Mucosa of descending colon (tissue), 3 donors: Measurements from ENCODE around the gene PUM1. TPM values are rescaled to one million over a fixed set of nuclear protein-coding genes. Genes with fewer than 3 reads are reported as not detected.
A peak's percentile ranks its signal among the peaks of the same experiment; 100 is the strongest.

ENCODE experiments used
- ATAC-seq: fragments of 200-7000 bp; cut with Tn5 transposase; one replicate; pipeline ENCODE4 v1.9.1; 2020; ENCODE audit warnings: mild to moderate bottlenecking, moderate library complexity
- DNase-seq, 3 donors: peaks; one replicate each; pipeline ENCODE4 v3.0.0-alpha.2; 2020
- H3K36me3 ChIP-seq: fragments of 200-600 bp; one replicate; pipeline ENCODE4 v1.8.0; 2021; ENCODE audit warnings: low read depth, mild to moderate bottlenecking
- H3K4me1 ChIP-seq: fragments of 200-600 bp; one replicate; pipeline ENCODE4 v1.8.0; 2021; ENCODE audit warnings: low read depth, mild to moderate bottlenecking
- H3K4me3 ChIP-seq: fragments of 200-600 bp; one replicate; pipeline ENCODE4 v1.8.0; 2021; ENCODE audit warnings: mild to moderate bottlenecking
- H3K9me3 ChIP-seq: fragments of 200-600 bp; one replicate; pipeline ENCODE4 v1.8.0; 2021; ENCODE audit warnings: mild to moderate bottlenecking
- CTCF ChIP-seq: fragments of 200-600 bp; IDR thresholded peaks from one replicate; pipeline ENCODE4 v1.8.0; 2022; ENCODE audit warnings: antibody characterized with exemption, mild to moderate bottlenecking
- intact Hi-C, 2 donors: fragments of 100-400 bp; cut with DNase I in 1 of 2; cut with micrococcal nuclease in 1 of 2; formaldehyde crosslinking; loops; one replicate each; pipeline versions ENCODE4 v1.11.0 to v1.11.1; 2022; cut with DNase I, micrococcal nuclease
- total RNA-seq, 3 donors: library from RNA; stranded (reverse); fragmentation: NEBNext Ultra II Directional in 2 of 3; extraction: Animal tissue kit (Norgen Biotek cat#: 25700) in 2 of 3; gene quantifications; one replicate each; pipeline versions ENCODE4 v1.2.1 to v1.2.4, GENCODE V29; 2021 to 2023
- donor health status: DM: no; HTN: no; CAD: no; lungs with moderate emphysema.
- donor health status: DM: no; HTN: no; CAD: no.
- donor health status: DM: no; HTN: yes; CAD: no.

The PUM1 gene
- total RNA-seq, 3 donors from 2014 or later: 116 to 135 (median 127) TPM

GRCh38 chr1:30890502-30891226 is 174.9 kb downstream of the PUM1 start:
- no peaks in the 10 kb centered on the region for H3K9me3 ChIP-seq
- DNase-seq (no peak), ATAC-seq (no peak)
- no peak overlapping the region for H3K4me3 ChIP-seq
- H3K36me3 ChIP-seq: no peaks in the 10 kb centered on the region
- no peak for TF ChIP-seq CTCF
- intact Hi-C loops: no loop called here
- H3K4me1 ChIP-seq: no peaks in the 10 kb centered on the region

- intact Hi-C loops: no loop called here
- H3K36me3 ChIP-seq: no peaks in the 10 kb centered on the region
- no peak for TF ChIP-seq CTCF
- no peak for ATAC-seq
- H3K4me3 ChIP-seq: no peak overlapping the region
- H3K4me1 ChIP-seq: no peaks in the 10 kb centered on the region
- H3K9me3 ChIP-seq: no peaks in the 10 kb centered on the region
- DNase-seq: no peak
These were observed 176.0 kb downstream of the PUM1 start for GRCh38 chr1:30889511-30889910.

DNA sequence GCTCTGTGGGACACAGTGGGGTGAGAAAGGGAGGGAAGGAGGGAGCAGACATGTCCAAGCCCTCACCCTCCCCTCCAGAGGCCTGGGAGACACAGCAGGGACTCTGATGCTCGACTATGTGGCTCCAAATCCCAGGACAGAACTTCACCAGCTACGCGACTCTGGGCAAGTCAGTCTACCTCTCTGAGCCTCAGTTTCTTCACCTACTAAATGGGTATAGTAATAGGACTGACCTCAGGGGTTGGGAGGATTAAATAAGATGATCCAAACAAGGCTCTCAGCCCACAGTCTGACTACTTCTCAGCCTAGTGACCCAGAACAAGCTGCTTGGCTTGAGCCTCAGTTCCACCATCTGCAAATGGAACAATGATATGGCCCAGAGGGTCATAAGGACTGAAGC is 176.5 kb downstream of the PUM1 start:
- intact Hi-C loops: no loop called here
- H3K4me3 ChIP-seq: no peak overlapping the region
- no peak for TF ChIP-seq CTCF
- no peaks in the 10 kb centered on the region for H3K9me3 ChIP-seq
- no peak for ATAC-seq
- H3K36me3 ChIP-seq: no peaks in the 10 kb centered on the region
- H3K4me1 ChIP-seq: no peaks in the 10 kb centered on the region
- no peak for DNase-seq

- H3K4me1 ChIP-seq: no peaks in the 10 kb centered on the region
- DNase-seq (peak in 2 of 3 donors; percentile 31 to 46), ATAC-seq (peak; percentile 47)
These were observed 177.1 kb downstream of the PUM1 start for GRCh38 chr1:30888391-30888790.

GRCh38 chr1:30887485-30888315 is 177.8 kb downstream of the PUM1 start:
- no peaks in the 10 kb centered on the region for H3K9me3 ChIP-seq
- intact Hi-C loops: no loop called here
- no peaks in the 10 kb centered on the region for H3K4me1 ChIP-seq

More at GRCh38 chr1:30888391-30888790, 177.1 kb downstream of the PUM1 start:
- Histone ChIP-seq H3K36me3 (no peaks in the 10 kb centered on the region), H3K4me3 (no peak overlapping the region), H3K9me3 (no peaks in the 10 kb centered on the region)
- intact Hi-C loops: no loop called here
- no peak for TF ChIP-seq CTCF

More at GRCh38 chr1:30887485-30888315, 177.8 kb downstream of the PUM1 start:
- ATAC-seq (no peak), DNase-seq (no peak)
- H3K36me3 ChIP-seq: no peaks in the 10 kb centered on the region
- H3K4me3 ChIP-seq: no peak overlapping the region
- TF ChIP-seq CTCF: no peak
